ENCODE results near the gene PLSCR5.
A peak's percentile ranks its signal among the peaks of the same experiment; 100 is the strongest.

The PLSCR5 gene

DNA sequence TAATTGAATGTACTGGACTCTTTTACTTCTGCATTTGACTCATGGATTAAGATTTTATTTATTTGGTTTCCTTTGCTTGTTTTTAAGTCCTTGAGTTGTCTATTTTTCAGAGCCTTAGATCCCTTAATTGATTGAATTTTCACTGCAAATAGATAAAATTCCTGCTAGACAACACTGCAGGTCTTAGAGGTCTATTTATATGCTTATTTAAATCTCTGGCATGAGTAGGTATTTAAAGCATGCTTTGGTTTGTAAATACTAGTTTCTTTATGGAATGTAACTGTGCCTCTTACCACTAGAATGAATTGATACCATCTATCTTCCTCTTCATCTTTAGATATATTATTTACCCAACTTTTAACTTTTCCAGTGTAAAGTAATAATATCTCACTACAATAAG, 20.0 kb downstream of the PLSCR5 start:
- DNase-seq (ENCODE audit: low read depth), result no peak

DNA sequence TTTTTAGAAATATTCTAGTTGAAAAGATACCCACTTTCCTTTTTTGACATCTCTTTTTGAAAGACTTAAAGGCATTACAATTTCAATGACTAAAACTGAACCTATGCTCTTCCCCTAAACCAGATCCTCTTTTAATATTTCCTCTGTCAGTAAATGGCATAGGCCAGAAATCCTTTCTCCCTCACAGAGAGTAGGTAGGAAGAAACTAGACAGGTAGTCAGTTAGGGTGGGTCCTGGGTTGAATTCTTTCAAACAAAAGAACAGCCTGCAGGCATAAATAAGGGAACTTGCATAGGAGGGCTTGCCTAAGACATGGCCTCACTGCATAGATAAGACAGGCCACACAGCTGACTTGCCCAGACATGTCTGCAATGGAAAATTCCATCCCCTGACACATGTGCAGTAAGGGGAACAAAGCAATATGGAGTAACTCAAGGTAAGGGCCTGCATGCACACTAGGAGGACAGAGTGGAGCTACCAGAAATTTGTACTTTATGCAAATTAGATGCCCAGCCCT, 23.1 kb downstream of the PLSCR5 start:
- peak; percentile 10 for DNase-seq (ENCODE audit: low read depth)

DNA sequence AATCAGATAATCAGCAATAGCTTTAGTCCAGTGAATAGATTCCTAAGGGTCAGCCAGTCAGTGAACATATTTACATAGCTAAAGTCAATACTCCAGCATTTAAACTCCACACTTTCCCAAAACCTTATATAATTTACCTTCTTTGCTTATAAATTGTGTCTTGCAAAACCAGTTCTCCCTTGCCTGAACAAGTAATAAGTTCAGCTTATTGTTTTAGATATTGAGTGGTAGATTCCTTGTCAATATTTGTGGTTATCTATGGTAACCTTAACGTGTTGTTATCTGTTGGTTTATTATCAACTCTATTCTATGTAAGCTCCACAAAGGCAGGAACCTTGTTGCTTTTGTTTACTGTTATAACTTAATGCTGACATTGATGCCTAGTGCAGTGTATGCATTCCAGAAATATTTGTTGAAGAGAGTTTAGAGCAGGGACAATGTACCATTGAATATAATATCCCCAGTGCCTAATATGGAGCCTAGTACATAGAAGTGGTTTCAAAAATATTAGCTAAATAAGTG, 24.0 kb downstream of the PLSCR5 start:
- no peak for DNase-seq (ENCODE audit: low read depth)

DNA sequence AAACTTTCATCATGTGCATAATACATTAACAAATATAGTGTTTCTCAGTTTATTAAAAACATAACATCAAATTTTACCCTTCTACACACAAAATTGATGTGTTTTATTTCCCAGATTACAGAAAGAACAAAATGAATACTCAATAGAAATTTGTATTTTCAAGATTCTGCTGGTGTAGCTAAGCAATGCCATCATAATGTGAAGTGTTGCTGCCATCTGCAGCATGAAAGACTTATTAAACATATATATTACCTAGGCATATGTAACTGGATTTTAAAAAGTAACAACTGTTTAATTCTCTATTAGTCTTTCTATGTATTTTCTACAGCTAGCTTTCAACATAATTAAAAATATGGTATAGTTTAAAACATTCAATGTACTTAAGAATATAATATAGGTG, 27.5 kb downstream of the PLSCR5 start:
- peak; percentile 40 for DNase-seq (ENCODE audit: low read depth)

DNA sequence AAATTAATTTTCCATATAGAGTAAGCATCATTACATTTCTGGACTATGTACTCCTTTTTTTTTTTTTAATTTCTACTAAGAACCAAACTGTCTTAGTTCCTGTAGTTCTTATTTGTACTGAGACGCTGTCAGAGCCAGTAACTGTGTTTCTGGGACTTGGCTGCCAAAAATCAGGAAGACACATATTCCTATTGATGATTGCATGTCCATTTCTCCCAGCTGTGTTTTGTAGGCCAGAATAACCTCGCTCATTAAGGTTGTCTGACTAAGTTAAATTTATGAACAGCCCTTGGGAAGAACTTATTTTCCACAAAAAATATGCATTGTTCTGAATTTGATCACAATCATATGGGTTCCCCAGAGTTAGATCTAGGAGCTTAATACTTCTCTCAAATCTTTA, 29.5 kb downstream of the PLSCR5 start:
- no peak for DNase-seq (ENCODE audit: low read depth)

DNA sequence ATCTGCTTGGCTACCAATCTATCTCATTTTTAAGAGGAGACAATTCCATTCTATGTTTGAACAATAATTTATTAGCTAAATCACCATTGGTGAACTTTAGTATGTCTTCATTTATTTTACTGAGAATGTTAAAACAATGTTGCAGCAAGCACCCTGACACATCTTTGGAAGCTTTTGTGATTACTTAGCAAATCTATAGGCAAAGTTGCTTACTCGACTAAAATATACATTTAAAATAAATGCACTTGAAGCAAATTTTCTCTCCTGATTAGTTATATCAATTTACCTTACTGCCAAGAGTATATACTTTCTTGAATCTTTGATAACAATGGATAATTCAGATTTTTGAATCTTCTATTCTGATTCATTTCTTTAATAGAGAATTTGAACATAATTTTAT, 31.0 kb downstream of the PLSCR5 start:
- DNase-seq (ENCODE audit: low read depth), result no peak

DNA sequence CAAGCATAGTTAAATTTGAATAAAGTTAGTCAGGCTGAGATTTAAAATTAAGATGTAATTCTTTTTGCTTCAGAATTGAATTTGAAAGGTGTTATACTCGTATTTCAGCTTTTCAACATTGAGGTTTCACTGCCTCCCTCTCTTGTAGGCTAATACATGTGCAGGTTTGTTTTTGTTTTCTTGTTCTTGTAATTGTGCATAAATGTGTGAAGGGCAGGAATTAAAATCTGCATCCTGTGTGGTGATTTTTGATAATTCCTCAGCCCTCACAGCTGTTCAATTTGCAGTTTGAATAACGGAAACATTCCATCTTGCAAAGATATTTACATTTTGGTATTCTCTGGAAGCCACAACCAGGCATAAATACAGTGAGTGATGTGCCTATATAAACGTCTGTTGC, 35.8 kb downstream of the PLSCR5 start:
- no peak for DNase-seq (ENCODE audit: low read depth)

DNA sequence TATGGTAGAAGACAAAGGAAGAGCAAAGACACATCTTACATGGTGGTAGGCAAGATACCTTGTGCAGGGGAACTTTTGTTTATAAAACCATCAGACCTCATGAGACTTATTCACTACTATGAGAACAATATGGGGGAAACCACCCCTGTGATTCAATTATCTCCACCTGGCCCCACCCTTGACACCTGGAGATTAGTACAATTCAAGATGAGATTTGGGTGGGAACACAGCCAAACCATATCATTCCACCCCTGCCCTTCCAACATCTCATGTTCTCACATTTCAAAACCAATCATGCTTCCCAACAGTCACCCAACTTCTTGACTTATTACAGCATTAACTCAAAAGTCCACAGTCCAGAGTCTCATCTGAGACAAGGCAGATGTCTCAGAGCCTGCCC, 39.0 kb downstream of the PLSCR5 start:
- DNase-seq (ENCODE audit: low read depth), result no peak

DNA sequence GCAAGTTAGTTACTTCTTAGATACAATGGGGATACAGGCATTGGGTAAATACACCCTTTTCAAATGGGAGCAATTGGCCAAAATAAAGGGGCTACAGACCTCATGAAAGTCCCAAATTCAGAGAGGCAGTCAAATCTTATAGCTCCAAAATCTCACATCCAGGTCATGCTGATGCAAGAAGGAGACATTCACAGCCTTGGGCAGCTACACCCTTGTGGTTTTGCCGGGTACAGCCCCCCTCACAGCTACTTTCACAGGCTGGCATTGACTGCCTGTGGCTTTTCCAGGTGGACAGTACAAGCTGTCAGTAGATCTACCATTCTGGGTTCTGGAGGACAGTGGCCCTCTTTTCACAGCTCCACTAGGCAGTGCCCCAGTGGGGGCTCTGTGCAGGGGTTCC, 43.3 kb downstream of the PLSCR5 start:
- DNase-seq (ENCODE audit: low read depth), result no peak

DNA sequence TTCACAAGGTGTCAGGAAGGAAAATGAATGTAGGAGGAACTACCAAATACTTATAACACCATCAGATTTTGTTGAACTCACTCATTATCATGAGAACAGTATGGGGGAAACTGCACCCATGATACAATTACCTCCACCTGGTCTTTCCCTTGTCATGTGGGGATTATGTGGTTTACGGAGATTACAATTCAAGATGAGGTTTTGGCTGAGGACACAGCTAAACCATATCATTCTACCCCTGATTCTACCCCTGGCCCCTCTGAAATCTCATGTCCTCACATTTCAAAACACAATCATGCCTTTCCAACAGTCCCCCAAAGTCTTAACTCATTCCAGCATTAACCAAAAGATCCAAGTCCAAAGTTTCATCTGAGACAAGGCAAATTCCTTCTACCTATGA, 43.7 kb downstream of the PLSCR5 start:
- DNase-seq (ENCODE audit: low read depth), result no peak

DNA sequence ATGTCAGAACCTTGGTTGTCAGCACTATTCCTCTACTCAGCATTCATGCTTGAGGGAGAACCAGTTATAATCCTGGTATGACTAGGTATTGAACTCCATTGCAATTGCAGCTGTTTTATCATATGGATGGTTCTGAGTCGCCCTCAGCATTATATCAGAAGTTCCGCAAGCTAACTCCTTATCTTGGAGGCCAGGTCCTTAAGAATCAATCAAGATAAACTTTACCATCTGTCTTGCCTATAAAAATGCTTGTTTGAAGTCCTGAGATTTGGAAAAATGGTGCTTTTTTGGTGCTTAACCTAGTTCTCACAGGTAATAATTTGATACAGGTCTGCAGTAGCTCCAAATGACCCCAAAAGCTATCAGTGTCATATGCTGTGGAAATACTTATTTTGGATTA, 44.5 kb downstream of the PLSCR5 start:
- no peak for DNase-seq (ENCODE audit: low read depth)

DNA sequence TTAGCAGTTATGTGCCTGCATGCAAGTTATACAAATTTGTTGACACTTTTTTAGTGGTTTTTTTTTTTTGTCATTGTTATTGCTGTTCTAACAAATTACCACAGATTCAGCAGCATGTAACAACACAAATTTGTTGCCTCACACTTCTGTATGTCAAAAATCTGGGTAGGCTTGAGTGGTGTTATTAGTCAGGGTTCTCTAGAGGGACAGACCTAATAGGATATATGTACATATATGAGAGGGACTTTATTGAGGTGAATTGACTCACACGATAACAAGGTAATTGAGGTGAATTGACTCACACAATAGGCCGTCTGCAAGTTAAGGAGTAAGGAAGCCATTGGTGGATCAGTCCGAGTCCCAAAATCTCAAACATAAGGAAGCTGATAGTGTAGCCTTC, 45.8 kb downstream of the PLSCR5 start:
- DNase-seq (ENCODE audit: low read depth), result no peak

DNA sequence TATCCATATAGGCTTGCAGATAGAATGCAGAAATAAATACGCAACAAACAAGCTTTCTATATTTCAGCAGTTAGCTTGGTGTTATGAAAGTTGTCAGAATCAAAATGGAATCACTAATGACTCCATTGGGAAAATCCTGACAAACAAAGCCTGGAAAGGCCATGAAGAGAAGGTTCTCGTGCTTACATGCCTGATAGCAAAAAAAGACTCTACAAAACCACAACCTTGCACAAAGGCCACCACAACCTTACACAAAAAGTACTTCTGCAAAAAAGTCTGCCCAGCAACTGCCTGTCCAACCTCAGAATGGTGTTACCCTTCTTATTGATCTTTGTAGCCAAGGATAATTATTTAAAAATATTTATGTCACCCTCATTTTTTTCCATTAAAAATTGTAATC, 46.4 kb downstream of the PLSCR5 start:
- no peak for DNase-seq (ENCODE audit: low read depth)

DNA sequence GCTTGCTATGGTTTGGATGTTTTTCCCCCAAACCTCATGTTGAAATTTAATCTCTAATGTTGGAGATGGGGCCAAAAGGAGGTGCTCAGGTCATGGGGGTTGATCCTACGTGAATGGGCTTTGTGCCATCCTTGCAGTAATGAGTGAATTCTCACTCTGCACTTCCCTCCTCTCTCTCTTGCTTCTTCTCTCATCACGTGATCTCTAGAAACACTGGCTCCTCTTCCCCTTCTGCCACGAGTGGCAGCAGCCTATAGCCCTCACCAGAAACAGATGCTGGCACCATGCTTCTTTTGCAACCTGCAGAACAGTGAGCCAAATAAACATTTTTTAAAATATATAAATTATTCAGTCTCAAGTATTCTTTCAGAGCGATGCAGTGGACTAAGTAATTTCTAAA, 47.4 kb downstream of the PLSCR5 start:
- no peak for DNase-seq (ENCODE audit: low read depth)

DNA sequence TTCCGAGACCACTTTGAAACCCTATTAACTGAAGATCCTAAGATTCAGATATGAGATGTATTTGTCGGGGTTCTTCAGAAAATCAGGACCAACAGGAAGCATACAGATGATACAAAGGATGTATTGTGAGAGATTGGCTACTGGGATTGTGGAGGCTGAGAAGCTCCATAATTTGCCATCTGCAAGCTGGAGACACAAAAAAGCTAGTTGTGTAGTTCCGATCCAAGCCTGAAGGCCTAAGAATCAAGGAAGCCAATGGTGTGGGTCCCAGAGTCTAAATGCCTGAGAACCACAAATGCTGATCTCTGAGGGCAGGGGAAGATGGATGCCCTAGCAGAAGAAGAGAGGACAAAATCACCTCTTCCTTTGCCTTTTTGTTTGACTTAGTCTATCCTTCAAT, 49.8 kb downstream of the PLSCR5 start:
- no peak for DNase-seq (ENCODE audit: low read depth)

DNA sequence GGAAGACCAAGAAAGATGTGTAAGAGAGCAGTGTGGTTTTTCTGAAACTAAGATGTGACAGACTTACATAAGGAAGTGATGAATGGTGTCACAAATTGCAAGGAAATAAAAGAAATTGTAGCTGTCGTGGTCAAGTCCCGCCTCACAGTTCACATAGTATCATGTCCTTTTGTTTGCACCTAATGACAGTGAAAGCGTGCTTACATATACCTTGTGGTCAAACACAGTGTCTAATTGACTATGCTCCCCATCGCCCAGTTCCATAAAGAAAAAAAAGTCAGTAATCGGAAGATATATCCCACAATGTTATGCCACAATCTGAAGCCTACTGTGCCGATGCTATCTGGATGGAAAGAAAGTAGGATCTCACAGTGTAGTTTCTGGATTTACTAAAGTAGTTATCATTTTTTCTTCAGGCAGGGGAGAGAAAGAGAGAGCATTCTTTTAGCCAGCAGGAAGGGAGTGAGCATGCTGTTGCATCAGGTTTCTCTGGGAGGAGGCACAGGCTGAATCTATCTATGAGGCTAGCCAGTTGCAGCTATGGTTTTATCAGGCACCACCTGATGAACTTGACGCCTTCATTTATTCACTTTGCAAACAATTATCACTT, 50.9 kb downstream of the PLSCR5 start:
- no peak for DNase-seq (ENCODE audit: low read depth)

DNA sequence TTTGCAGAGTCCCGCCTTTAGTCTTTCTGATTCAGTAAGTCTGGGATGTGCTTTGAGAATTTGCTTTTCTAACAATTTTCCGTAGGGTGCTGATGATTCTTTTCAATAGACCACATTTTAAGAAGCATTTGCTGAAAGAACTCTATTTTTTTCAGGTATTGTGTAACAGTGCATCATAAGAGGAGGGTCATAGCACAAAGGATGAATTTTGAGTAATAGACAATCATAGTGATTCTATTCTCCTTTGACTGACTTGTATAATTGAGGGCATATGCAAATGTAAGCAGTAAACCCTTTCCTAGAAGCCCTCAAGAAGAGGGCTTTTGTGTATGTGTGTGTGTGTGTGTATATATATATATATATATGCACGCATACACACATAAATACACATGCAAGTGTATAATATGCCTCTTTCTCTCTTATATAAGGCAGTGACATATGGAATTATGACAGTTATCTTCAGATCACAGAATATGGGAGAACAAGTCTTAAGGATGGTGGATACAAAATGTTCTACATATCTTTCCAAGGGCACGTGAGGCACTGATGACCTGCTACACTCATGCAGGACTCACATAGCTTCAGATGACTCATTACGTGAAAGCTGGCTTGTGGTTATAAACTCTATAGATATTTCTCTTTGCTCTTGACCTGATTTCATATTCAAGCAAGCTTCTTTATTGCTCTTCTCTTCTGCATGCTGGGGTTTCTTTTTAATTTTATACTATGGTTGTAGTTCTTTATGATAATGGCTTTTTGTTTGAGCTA, 54.2 kb downstream of the PLSCR5 start:
- DNase-seq (ENCODE audit: low read depth), result peak; percentile 85

DNA sequence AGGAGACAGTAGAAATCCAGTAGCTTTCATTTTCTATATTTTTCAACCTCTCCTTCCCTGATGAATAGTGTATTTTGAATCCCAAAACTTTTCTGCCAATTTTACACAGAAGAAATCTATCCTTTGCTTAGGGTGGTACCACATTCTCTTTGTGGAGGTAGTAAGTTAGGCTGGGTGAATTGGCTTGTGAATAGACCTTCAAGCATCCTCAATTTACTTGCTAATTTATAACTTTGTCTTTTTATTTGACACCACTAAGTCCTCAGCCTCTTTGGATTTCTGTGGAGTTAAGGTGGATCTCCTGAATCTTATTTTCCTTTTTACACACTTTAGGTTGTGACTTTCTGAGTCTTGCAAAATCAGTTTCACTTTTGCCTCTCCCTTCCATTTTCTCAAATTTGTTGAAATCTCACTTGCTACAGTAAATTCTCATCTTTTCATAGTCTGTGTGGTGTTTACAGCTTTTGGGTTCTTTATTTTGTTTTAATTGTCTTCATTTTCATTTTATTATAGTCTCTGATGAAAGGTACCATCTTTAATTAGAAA, 55.0 kb downstream of the PLSCR5 start:
- DNase-seq (ENCODE audit: low read depth), result no peak

DNA sequence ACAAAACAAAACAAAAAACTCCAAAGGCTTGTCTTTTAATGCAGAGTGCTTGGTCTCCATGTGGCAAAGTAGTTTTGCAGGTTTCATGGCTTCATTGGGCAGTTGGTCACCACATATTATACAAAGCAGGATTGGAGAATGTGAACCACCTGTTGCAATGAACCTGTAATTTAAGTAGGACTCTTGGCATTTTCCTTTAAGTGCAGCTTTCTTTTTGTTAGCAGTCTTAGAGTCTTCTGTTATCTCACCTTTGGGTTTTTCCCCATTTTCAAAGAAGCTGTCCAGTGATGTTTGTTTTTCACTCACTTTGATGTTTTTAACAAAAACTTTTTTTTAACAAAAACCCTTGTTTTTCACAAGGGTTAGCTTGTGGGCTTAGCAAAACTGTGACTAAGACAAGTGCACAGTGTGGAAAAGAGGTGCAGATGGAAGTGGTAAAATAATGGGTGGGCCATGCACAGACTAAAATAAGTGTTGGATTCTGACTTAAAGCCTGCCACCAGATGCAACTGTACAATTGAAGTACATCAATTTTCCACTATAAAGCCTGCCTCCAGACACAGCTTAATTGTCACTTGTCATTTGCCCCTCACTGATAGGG, 57.8 kb downstream of the PLSCR5 start:
- no peak for DNase-seq (ENCODE audit: low read depth)

DNA sequence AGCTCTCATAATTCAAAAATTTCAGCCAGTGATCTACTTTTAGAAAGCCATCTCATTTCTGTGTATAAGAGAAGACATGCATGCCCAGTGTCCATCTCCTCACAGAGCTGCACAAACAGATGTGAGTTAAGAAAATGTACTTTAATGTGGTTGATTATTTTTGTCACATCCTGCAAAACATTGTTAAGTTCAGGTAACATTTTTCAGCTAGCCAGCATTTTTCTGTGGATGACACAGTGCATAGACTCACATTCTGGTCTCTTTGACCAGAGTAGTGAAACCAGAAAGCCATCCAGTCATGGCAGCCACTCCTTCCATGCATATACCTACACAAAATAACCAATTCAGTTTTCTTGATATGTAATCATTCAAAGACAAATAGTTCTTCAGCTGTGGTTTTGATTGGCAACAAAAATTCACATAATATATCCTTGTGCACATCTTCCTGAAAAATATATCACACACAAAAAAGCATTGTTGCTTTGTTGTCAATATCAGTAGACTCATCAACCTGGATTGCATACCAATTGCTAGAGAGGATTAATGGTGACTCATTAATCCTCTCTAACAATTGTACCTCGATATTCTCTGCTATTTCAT, 58.7 kb downstream of the PLSCR5 start:
- no peak for DNase-seq (ENCODE audit: low read depth)

DNA sequence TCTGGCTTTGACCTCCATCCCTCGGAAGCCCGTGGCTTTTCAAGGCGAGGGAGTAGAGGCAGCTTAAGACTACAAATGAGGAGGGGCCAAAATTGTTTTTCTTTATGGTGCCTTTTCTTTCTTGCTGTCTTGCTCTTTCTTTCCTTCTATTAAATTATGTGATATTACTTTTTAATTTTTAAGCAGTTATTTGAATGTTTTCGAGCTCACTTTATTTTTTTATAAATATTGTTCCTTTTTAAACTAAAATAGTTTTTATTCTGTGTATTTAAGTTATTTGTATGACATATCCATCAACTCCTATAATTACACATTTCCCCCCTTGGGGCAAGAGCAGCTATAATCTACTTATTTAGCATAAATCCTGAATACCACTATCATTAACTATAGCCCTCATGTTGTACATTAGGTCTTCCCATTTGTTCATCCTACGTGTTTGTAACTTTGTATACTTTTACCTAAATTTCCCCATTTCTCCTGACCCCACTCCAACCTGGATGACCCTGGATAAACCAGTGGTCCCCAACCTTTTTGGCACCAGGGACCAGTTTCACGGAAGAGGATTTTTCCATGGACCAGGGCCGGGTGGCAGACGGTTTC, 60.1 kb downstream of the PLSCR5 start:
- DNase-seq (ENCODE audit: low read depth), result no peak

Measured in non-pigmented ciliary epithelial cell (primary cell).